ENCODE results near the gene PLPPR3. TPM values are rescaled to one million over a fixed set of nuclear protein-coding genes. Genes with fewer than 3 reads are reported as not detected.

The PLPPR3 gene
- polyA plus RNA-seq, 1 donor from 2014 or later = 239 TPM

- Histone ChIP-seq H3K9ac (ENCODE audit: low read length) (no peak overlapping the region), H3K79me2 (replicated peaks; ENCODE audit: insufficient read depth, low read length) (no peaks in the 10 kb centered on the region), H3K36me3 (ENCODE audit: insufficient read depth, low read length) (no peaks in the 10 kb centered on the region), H3K4me3 (ENCODE audit: low read length) (no peak overlapping the region), H3K9me3 (ENCODE audit: low read length) (no peaks in the 10 kb centered on the region), H3K9me2 (ENCODE audit: insufficient read depth, low read length) (no peaks in the 10 kb centered on the region), H3F3A (ENCODE audit: insufficient read depth, low read length, poor library complexity, severe bottlenecking) (no peaks in the 10 kb centered on the region), H4K20me1 (ENCODE audit: insufficient read depth) (no peaks in the 10 kb centered on the region), H3K27ac (ENCODE audit: low read length) (no peak overlapping the region), H3K27me3 (ENCODE audit: insufficient read depth, low read depth, low read length) (peaks cover 15% of the 10 kb centered on the region), H3K4me2 (ENCODE audit: low read length) (no peak overlapping the region), H2AFZ (ENCODE audit: low read depth, low read length) (no peak overlapping the region)
- TF ChIP-seq TAF1 (IDR thresholded peaks at IDR 0.05; ENCODE audit: low read depth) (no peak), EP300 (conservative IDR thresholded peaks at IDR 0.05; ENCODE audit: poor library complexity, severe bottlenecking) (no peak), MXI1 (conservative IDR thresholded peaks at IDR 0.05; ENCODE audit: poor library complexity, severe bottlenecking) (no peak), SMC3 (conservative IDR thresholded peaks at IDR 0.05; ENCODE audit: poor library complexity) (no peak), RAD21 (conservative IDR thresholded peaks at IDR 0.05) (no peak), CTCF (IDR thresholded peaks at IDR 0.05; ENCODE audit: poor library complexity, severe bottlenecking) (no peak), EZH2 (IDR thresholded peaks at IDR 0.05; ENCODE audit: borderline replicate concordance, insufficient read depth, low read length, poor library complexity, severe bottlenecking) (no peak), POLR2AphosphoS5 (IDR thresholded peaks at IDR 0.05) (no peak)
- TF ChIP-seq, protein P1, sequence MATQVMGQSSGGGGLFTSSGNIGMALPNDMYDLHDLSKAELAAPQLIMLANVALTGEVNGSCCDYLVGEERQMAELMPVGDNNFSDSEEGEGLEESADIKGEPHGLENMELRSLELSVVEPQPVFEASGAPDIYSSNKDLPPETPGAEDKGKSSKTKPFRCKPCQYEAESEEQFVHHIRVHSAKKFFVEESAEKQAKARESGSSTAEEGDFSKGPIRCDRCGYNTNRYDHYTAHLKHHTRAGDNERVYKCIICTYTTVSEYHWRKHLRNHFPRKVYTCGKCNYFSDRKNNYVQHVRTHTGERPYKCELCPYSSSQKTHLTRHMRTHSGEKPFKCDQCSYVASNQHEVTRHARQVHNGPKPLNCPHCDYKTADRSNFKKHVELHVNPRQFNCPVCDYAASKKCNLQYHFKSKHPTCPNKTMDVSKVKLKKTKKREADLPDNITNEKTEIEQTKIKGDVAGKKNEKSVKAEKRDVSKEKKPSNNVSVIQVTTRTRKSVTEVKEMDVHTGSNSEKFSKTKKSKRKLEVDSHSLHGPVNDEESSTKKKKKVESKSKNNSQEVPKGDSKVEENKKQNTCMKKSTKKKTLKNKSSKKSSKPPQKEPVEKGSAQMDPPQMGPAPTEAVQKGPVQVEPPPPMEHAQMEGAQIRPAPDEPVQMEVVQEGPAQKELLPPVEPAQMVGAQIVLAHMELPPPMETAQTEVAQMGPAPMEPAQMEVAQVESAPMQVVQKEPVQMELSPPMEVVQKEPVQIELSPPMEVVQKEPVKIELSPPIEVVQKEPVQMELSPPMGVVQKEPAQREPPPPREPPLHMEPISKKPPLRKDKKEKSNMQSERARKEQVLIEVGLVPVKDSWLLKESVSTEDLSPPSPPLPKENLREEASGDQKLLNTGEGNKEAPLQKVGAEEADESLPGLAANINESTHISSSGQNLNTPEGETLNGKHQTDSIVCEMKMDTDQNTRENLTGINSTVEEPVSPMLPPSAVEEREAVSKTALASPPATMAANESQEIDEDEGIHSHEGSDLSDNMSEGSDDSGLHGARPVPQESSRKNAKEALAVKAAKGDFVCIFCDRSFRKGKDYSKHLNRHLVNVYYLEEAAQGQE (IDR thresholded peaks at IDR 0.05; ENCODE audit: borderline replicate concordance) = no peak
These were observed 22.8 kb upstream of the PLPPR3 start for GRCh38 chr19:844546-844971.

DNA sequence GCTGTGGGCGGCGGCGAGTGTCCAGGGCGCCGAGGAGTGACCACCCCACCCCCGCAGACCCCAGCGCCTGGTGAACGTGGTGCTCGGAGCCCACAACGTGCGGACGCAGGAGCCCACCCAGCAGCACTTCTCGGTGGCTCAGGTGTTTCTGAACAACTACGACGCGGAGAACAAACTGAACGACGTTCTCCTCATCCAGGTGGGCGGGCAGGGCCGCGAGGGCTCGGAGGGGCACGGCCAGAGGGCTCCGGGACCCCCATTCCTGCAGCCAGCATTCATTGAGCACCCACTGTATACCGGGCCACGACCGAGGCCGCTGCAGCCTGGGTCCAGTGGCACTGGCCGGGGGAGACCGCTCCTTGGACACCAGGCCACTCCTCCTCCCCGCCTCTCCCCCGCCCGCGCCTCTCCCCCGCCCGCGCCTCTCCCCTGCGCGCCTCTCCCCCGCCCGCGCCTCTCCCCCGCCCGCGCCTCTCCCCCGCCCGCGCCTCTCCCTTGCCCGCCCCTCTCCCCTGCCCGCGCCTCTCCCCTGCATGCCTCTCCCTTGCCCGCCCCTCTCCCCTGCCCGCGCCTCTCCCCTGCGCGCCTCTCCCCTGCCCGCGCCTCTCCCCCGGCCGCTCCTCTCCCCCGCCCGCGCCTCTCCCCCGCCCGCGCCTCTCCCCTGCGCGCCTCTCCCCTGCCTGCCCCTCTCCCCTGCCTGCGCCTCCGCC, 22.2 kb upstream of the PLPPR3 start:
- peaks cover 15% of the 10 kb centered on the region for H3K27me3 ChIP-seq (ENCODE audit: insufficient read depth, low read depth, low read length)
- H3K79me2 ChIP-seq (replicated peaks; ENCODE audit: insufficient read depth, low read length) = no peaks in the 10 kb centered on the region
- H4K20me1 ChIP-seq (ENCODE audit: insufficient read depth) = no peaks in the 10 kb centered on the region
- no peaks in the 10 kb centered on the region for H3K9me2 ChIP-seq (ENCODE audit: insufficient read depth, low read length)
- H3K9ac ChIP-seq (ENCODE audit: low read length) = no peak overlapping the region
- no peaks in the 10 kb centered on the region for H3K9me3 ChIP-seq (ENCODE audit: low read length)
- TF ChIP-seq EZH2 (IDR thresholded peaks at IDR 0.05; ENCODE audit: borderline replicate concordance, insufficient read depth, low read length, poor library complexity, severe bottlenecking) = no peak
- TF ChIP-seq, protein P1 (IDR thresholded peaks at IDR 0.05; ENCODE audit: borderline replicate concordance) = no peak
- TF ChIP-seq EP300 (conservative IDR thresholded peaks at IDR 0.05; ENCODE audit: poor library complexity, severe bottlenecking) = no peak
- TF ChIP-seq SMC3 (conservative IDR thresholded peaks at IDR 0.05; ENCODE audit: poor library complexity) = no peak
- TF ChIP-seq RAD21 (conservative IDR thresholded peaks at IDR 0.05) = no peak
- no peak for TF ChIP-seq POLR2AphosphoS5 (IDR thresholded peaks at IDR 0.05)
- TF ChIP-seq TAF1 (IDR thresholded peaks at IDR 0.05; ENCODE audit: low read depth) = no peak
- TF ChIP-seq CTCF (IDR thresholded peaks at IDR 0.05; ENCODE audit: poor library complexity, severe bottlenecking) = no peak
- TF ChIP-seq MXI1 (conservative IDR thresholded peaks at IDR 0.05; ENCODE audit: poor library complexity, severe bottlenecking) = no peak
- H3F3A ChIP-seq (ENCODE audit: insufficient read depth, low read length, poor library complexity, severe bottlenecking) = no peaks in the 10 kb centered on the region
- H3K36me3 ChIP-seq (ENCODE audit: insufficient read depth, low read length) = no peaks in the 10 kb centered on the region
- H3K27ac ChIP-seq (ENCODE audit: low read length) = no peak overlapping the region
- H3K4me2 ChIP-seq (ENCODE audit: low read length) = no peak overlapping the region
- no peak overlapping the region for H2AFZ ChIP-seq (ENCODE audit: low read depth, low read length)
- peak overlapping the region; percentile 38 for H3K4me3 ChIP-seq (ENCODE audit: low read length)
